ENCODE data around the gene GOLIM4. TPM values are rescaled to one million over a fixed set of nuclear protein-coding genes. Genes with fewer than 3 reads are reported as not detected.

GOLIM4 gene
- total RNA-seq (67.2 and 67.7 TPM in 2 replicates), polyA plus RNA-seq (38.8 and 45.3 TPM in 2 replicates)

GRCh38 chr3:168095611-168096209 is at the start of gene GOLIM4:
GOLIM4 (minus strand) TSS chr3:168095924; CDS start chr3:168095285, 639 bp downstream.
- Histone ChIP-seq H3K4me2 (peak within 1 kb of the TSS; percentile 85), H3K36me3 (replicated peaks; ENCODE audit: insufficient read depth, low read depth) (no peaks in the 10 kb centered on the region), H3K79me2 (peaks cover 42% of the 10 kb centered on the region), H3K4me1 (ENCODE audit: insufficient read depth) (peaks cover 5% of the 10 kb centered on the region), H3K9me3 (ENCODE audit: low read depth) (no peaks in the 10 kb centered on the region), H3K27ac (peak within 1 kb of the TSS; percentile 94), H3K27me3 (no peaks in the 10 kb centered on the region), H3K4me3 (peak within 1 kb of the TSS; percentile 89), H2AFZ (peak within 1 kb of the TSS; percentile 65), H4K20me1 (ENCODE audit: insufficient read depth, poor library complexity, severe bottlenecking) (peaks cover 4% of the 10 kb centered on the region), H3K9me2 (replicated peaks; ENCODE audit: insufficient read depth) (no peaks in the 10 kb centered on the region)
- peak; percentile 97 for DNase-seq (ENCODE audit: low spot score)
- no peak for TF ChIP-seq EZH2phosphoT487 (IDR thresholded peaks at IDR 0.05; ENCODE audit: low read depth, severe bottlenecking, unreplicated experiment)
- peak; percentile 20 for TF ChIP-seq CTCF (IDR thresholded peaks at IDR 0.05; ENCODE audit: poor library complexity)
- no peak for TF ChIP-seq EZH2 (IDR thresholded peaks at IDR 0.05; ENCODE audit: borderline replicate concordance)
- under 1% methylated on average over 32 of the region's 52 CpGs for WGBS (ENCODE audit: low lambda C conversion rate, missing lambda C conversion rate)

- Histone ChIP-seq H3K4me3 (no peak overlapping the region), H4K20me1 (ENCODE audit: insufficient read depth, poor library complexity, severe bottlenecking) (no peaks in the 10 kb centered on the region), H3K4me1 (ENCODE audit: insufficient read depth) (no peaks in the 10 kb centered on the region), H3K27ac (no peak overlapping the region), H2AFZ (no peak overlapping the region), H3K9me2 (replicated peaks; ENCODE audit: insufficient read depth) (no peaks in the 10 kb centered on the region), H3K9me3 (ENCODE audit: low read depth) (no peaks in the 10 kb centered on the region), H3K4me2 (no peak overlapping the region), H3K79me2 (no peaks in the 10 kb centered on the region), H3K27me3 (no peaks in the 10 kb centered on the region), H3K36me3 (replicated peaks; ENCODE audit: insufficient read depth, low read depth) (no peaks in the 10 kb centered on the region)
- WGBS (ENCODE audit: low lambda C conversion rate, missing lambda C conversion rate): 74% methylated on average over 6 of the region's 6 CpGs
- DNase-seq (ENCODE audit: low spot score): no peak
- TF ChIP-seq CTCF (IDR thresholded peaks at IDR 0.05; ENCODE audit: poor library complexity): no peak
- TF ChIP-seq EZH2phosphoT487 (IDR thresholded peaks at IDR 0.05; ENCODE audit: low read depth, severe bottlenecking, unreplicated experiment): no peak
Observed at GRCh38 chr3:168141405-168141998, 45.8 kb upstream of the GOLIM4 start.

GRCh38 chr3:168139947-168140346 is 44.2 kb upstream of the GOLIM4 start:
- H3K4me2 ChIP-seq: no peak overlapping the region
- DNase-seq (ENCODE audit: low spot score): no peak
- no peak overlapping the region for H3K27ac ChIP-seq
- H3K9me2 ChIP-seq (replicated peaks; ENCODE audit: insufficient read depth): no peaks in the 10 kb centered on the region
- H2AFZ ChIP-seq: no peak overlapping the region
- H3K36me3 ChIP-seq (replicated peaks; ENCODE audit: insufficient read depth, low read depth): no peaks in the 10 kb centered on the region
- no peaks in the 10 kb centered on the region for H3K79me2 ChIP-seq
- no peaks in the 10 kb centered on the region for H3K9me3 ChIP-seq (ENCODE audit: low read depth)
- no peaks in the 10 kb centered on the region for H3K4me1 ChIP-seq (ENCODE audit: insufficient read depth)
- H3K4me3 ChIP-seq: no peak overlapping the region
- no peak for TF ChIP-seq CTCF (IDR thresholded peaks at IDR 0.05; ENCODE audit: poor library complexity)
- H3K27me3 ChIP-seq: no peaks in the 10 kb centered on the region
- WGBS (ENCODE audit: low lambda C conversion rate, missing lambda C conversion rate): 63% methylated on average over 3 of the region's 3 CpGs
- H4K20me1 ChIP-seq (ENCODE audit: insufficient read depth, poor library complexity, severe bottlenecking): no peaks in the 10 kb centered on the region
